Neural crest cell (in vitro differentiated cells): ENCODE measurements around the gene COL4A6. TPM values are rescaled to one million over a fixed set of nuclear protein-coding genes. Genes with fewer than 3 reads are reported as not detected.
"Not testable (repeated sequence)": the region's sequence is repeated elsewhere in the genome, so short reads cannot be mapped to it uniquely, and the experiment has no call there.

Experiments
- DNase-seq: peaks from one replicate; pipeline ENCODE4 v3.0.0; 2021; ENCODE audit warnings: low read depth, mixed read lengths, low spot score
- H3K27ac Mint-ChIP-seq: one replicate; pipeline ENCODE4 v1.8.0; 2021; ENCODE audit warnings: mild to moderate bottlenecking, mixed read lengths; ENCODE audit not compliant: unreplicated experiment
- H3K27me3 Mint-ChIP-seq: 2 replicates; pipeline ENCODE4 v1.8.0; 2021; ENCODE audit warnings: low read depth, mild to moderate bottlenecking, mixed read lengths
- H3K36me3 Mint-ChIP-seq: 2 replicates; pipeline ENCODE4 v1.8.0; 2021; ENCODE audit warnings: low read depth, mild to moderate bottlenecking, mixed read lengths
- H3K4me1 Mint-ChIP-seq: 2 replicates; pipeline ENCODE4 v1.8.0; 2021; ENCODE audit warnings: mixed read lengths
- H3K4me3 Mint-ChIP-seq: one replicate; pipeline ENCODE4 v1.8.0; 2021; ENCODE audit warnings: mild to moderate bottlenecking, mixed read lengths
- H3K9me3 Mint-ChIP-seq: 2 replicates; pipeline ENCODE4 v1.8.0; 2021; ENCODE audit warnings: mixed read lengths
- total RNA-seq: library from RNA; stranded (reverse); gene quantifications from 2 replicates; pipeline ENCODE4 v1.2.1, GENCODE V29; 2021
- TF ChIP-seq, protein P1 (sequence below): fragments of 200-600 bp; sonication (generic); conservative IDR thresholded peaks from 2 replicates; pipeline ENCODE4 v1.5.0; 2021; ENCODE audit warnings: antibody characterized with exemption, mild to moderate bottlenecking

The COL4A6 gene
- total RNA-seq, 1 donor from 2014 or later = 22.6 TPM

DNA sequence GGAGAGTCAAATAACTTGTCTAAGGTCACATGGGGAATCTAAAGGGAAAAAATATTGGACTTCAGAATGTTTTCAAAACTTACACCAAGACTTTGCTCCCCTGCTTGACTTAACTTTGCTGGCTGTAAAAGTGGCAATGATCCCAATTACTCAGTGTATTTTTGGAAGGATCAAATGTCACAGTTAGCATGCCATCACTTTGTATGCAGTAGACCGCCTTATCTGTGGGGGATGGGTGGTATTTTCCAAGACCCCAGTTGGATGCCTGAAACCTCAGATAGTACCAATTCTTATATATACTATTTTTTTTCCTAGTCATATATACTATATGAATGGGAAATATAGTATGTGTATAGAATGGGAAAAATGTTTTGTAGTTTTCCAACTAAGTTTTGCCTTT, 53.4 kb downstream of the COL4A6 start:
- H3K36me3 Mint-ChIP-seq = peaks cover 2% of the 10 kb centered on the region

DNA sequence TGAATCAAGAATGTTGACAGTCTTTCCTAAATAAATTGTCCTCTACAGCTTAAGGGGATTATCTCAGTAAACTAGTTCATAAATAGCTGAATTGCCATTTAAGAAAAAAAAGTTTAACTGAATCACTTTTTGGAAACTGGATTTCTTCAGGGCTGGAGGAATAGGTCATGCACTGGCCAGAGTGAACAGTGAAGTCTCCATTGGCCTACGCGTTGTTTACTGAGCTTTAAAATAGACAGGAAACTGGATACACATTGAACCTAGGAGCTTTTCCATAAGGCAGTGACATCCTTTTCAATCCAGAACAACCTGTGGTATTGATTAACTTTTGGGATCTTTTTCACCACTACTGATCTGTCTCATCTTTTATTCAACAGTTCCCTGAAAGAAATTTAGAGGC, 58.0 kb downstream of the COL4A6 start:
- Mint-ChIP-seq H3K27ac (no peak overlapping the region), H3K27me3 (no peaks in the 10 kb centered on the region), H3K9me3 (peaks cover 6% of the 10 kb centered on the region), H3K36me3 (peaks cover 2% of the 10 kb centered on the region), H3K4me1 (peaks cover under 1% of the 10 kb centered on the region), H3K4me3 (no peak overlapping the region)
- DNase-seq = no peak
- TF ChIP-seq, protein P1, sequence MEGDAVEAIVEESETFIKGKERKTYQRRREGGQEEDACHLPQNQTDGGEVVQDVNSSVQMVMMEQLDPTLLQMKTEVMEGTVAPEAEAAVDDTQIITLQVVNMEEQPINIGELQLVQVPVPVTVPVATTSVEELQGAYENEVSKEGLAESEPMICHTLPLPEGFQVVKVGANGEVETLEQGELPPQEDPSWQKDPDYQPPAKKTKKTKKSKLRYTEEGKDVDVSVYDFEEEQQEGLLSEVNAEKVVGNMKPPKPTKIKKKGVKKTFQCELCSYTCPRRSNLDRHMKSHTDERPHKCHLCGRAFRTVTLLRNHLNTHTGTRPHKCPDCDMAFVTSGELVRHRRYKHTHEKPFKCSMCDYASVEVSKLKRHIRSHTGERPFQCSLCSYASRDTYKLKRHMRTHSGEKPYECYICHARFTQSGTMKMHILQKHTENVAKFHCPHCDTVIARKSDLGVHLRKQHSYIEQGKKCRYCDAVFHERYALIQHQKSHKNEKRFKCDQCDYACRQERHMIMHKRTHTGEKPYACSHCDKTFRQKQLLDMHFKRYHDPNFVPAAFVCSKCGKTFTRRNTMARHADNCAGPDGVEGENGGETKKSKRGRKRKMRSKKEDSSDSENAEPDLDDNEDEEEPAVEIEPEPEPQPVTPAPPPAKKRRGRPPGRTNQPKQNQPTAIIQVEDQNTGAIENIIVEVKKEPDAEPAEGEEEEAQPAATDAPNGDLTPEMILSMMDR = no peak

More for the DNA sequence above, 53.4 kb downstream of the COL4A6 start:
- Mint-ChIP-seq H3K27me3 (no peaks in the 10 kb centered on the region), H3K4me1 (no peaks in the 10 kb centered on the region), H3K9me3 (peaks cover 6% of the 10 kb centered on the region), H3K4me3 (no peak overlapping the region), H3K27ac (no peak overlapping the region)
- TF ChIP-seq, protein P1 = no peak
- DNase-seq = no peak

DNA sequence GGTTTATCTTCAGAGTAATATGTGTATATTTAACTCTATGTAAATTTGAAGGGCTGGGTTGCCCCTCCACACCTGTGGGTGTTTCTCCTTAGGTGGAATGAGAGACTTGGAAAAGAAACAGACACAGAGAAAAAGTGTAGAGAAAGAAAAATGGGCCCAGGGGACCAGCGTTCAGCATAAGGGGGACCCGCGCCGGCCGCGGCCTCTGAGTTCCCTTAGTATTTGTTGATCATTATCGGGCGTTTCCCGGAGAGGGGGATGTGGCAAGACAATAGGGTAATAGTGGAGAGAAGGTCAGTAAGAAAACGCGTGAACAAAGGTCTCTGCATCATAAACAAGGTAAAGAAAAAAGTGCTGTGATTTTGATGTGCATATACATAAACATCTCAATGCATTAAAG, 61.4 kb downstream of the COL4A6 start:
- not testable (repeated sequence) for H3K4me3 Mint-ChIP-seq, H3K9me3 Mint-ChIP-seq, H3K27me3 Mint-ChIP-seq, H3K27ac Mint-ChIP-seq, DNase-seq, H3K36me3 Mint-ChIP-seq
- H3K4me1 Mint-ChIP-seq = peaks cover 31% of the 10 kb centered on the region

DNA sequence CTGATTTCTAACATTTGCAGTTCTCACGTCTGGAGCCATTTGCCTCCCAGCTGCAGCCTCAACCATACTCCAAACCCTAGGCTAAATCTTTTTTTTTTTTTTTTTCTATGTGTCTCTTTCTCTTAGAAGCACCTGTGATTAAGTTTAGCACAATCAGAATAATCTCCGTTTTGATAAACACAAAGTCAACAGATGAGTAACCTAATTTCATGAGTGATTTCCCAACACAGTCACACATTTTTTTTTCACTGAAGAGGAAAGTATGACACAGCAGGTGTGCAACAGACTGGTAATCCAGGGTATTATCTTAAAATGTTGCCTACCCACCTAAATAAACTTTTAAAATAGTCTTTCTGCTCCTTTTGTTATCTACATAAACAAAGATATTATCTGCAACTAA, 62.6 kb downstream of the COL4A6 start:
- H3K36me3 Mint-ChIP-seq, H3K4me3 Mint-ChIP-seq, H3K27ac Mint-ChIP-seq, DNase-seq, H3K9me3 Mint-ChIP-seq, H3K27me3 Mint-ChIP-seq: not testable (repeated sequence)
- H3K4me1 Mint-ChIP-seq = peaks cover 35% of the 10 kb centered on the region

DNA sequence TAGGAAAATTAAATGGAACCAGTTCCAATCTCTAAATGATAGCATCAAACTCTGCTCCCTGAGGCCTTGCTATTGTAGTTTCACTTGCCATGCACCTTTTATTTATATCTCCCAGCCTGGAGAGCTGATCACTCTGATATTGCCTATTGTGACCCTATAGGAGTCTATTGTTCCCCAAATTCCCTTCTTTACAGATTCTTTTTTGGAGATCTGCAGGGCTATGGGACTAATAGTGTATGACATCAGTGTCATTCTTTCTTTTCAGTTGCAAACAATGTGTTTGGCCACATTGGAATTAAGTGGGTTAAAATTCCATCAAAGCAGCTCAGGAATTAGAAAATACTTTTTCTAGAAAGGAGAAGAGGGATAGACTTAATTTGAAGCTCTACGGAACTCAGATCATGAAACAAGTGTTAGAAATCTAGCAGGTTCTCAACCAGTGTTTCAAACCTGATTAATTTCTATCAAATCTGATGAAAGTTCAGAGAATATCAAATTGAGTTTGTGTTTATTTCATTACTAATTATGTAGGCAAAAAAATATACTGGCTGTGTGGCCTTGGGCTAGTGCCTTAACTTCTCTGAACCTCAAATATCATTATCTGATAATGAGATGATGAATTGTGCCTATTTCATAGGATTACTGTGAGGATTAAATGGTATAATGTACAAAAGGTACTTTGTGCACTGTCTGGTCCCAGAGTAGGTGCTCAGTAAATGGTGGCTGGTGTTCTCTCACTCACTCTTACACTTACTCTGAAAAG, 71.4 kb downstream of the COL4A6 start:
- Mint-ChIP-seq H3K27ac (no peak overlapping the region), H3K4me3 (no peak overlapping the region), H3K4me1 (peaks cover 9% of the 10 kb centered on the region), H3K27me3 (no peaks in the 10 kb centered on the region), H3K9me3 (peaks cover 3% of the 10 kb centered on the region), H3K36me3 (peaks cover 4% of the 10 kb centered on the region)
- TF ChIP-seq, protein P1 = no peak
- no peak for DNase-seq

DNA sequence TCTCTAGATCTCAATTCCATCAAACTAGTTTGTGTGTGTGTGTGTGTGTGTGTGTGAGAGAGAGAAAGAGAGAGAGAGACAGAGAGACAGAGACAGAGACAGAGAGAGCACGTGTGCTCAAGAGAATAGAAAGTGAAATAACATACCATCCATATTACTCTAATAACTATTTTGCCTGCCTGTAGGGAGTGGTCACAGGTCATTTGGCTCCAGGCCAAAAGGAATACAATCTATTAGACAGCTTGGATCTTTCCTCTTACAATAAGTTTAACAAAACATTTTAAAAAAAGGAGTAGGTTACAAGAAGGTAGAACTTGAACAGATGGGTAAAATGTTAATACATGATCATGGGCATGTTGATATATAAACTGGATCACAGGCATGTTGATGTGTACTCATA, 76.2 kb downstream of the COL4A6 start:
- Mint-ChIP-seq H3K27ac (no peak overlapping the region), H3K27me3 (no peaks in the 10 kb centered on the region), H3K4me1 (peaks cover 5% of the 10 kb centered on the region), H3K36me3 (peaks cover 4% of the 10 kb centered on the region), H3K9me3 (peaks cover 3% of the 10 kb centered on the region), H3K4me3 (no peak overlapping the region)
- no peak for DNase-seq
- TF ChIP-seq, protein P1 = no peak
